Aorta (tissue), 5 donors: ENCODE measurements around the gene ACTN2. TPM values are rescaled to one million over a fixed set of nuclear protein-coding genes. Genes with fewer than 3 reads are reported as not detected.

Experiments used
- ATAC-seq: fragments of 200-7000 bp; cut with Tn5 transposase; one replicate; pipeline ENCODE4 v1.9.1; 2022; ENCODE audit warnings: moderate library complexity; ENCODE audit not compliant: low FRiP score
- DNase-seq, 2 donors: peaks; one replicate each; pipeline ENCODE4 v3.0.0-alpha.2; 2020
- H3K27ac ChIP-seq, 2 donors: one replicate each; pipeline ENCODE4 v1.5.1; 2013; ENCODE audit warnings: low read length in 2 of 2, mild to moderate bottlenecking in 2 of 2, moderate library complexity in 2 of 2, control low read depth in 1 of 2, inconsistent platforms in 1 of 2, low read depth in 1 of 2
- H3K27me3 ChIP-seq, 2 donors: one replicate each; pipeline ENCODE4 v1.6.1; 2013; ENCODE audit warnings: control low read depth in 1 of 2, low read length in 1 of 2, mild to moderate bottlenecking in 1 of 2, moderate library complexity in 1 of 2; ENCODE audit not compliant: insufficient read depth in 2 of 2, control insufficient read depth in 1 of 2
- H3K36me3 ChIP-seq, 2 donors: one replicate each; pipeline ENCODE4 v1.6.1; 2013; ENCODE audit warnings: control low read depth in 1 of 2, low read length in 1 of 2, mild to moderate bottlenecking in 1 of 2; ENCODE audit not compliant: insufficient read depth in 2 of 2, control insufficient read depth in 1 of 2
- H3K4me1 ChIP-seq, 2 donors: one replicate each; pipeline ENCODE4 v1.6.1; 2013; ENCODE audit warnings: low read length in 2 of 2, control low read depth in 1 of 2, mild to moderate bottlenecking in 1 of 2, moderate library complexity in 1 of 2; ENCODE audit not compliant: insufficient read depth in 2 of 2, control insufficient read depth in 1 of 2
- H3K4me3 ChIP-seq, 2 donors: one replicate each; pipeline ENCODE4 v1.5.1; 2013; ENCODE audit warnings: low read length in 2 of 2, control low read depth in 1 of 2, mild to moderate bottlenecking in 1 of 2
- H3K9me3 ChIP-seq: one replicate; pipeline ENCODE4 v1.6.1; 2013; ENCODE audit warnings: mild to moderate bottlenecking, low read length; ENCODE audit not compliant: control insufficient read depth
- WGBS, 2 donors: extraction: QIAGEN DNeasy Blood & Tissue Kit; methylation state at CpG; one replicate each; pipeline ENCODE4 v1.1.7; 2013; 5-methylcytosine and 5-hydroxymethylcytosine counted together
- intact Hi-C, 2 donors: fragments of 100-400 bp; cut with DNase I; formaldehyde crosslinking; loops; one replicate each; pipeline versions ENCODE4 v1.14.2 to v1.15.0; 2022
- polyA plus RNA-seq, 2 donors: library from polyadenylated mRNA; stranded (reverse); fragments of 200-250 nt; gene quantifications; one replicate each; pipeline ENCODE4 v1.2.3, GENCODE V29; 2013
- total RNA-seq, 2 donors: library from RNA; stranded (reverse); fragmentation: NEBNext Ultra II Directional; extraction: Animal tissue kit (Norgen Biotek cat#: 25700); gene quantifications; one replicate each; pipeline ENCODE4 v1.2.1, GENCODE V29; 2021
- donor health status: healthy with polysubstance abuse.
- donor health status: Bipolar disorder and iron deficiency.
- donor health status: DM: no; HTN: no; CAD: no.
- donor health status: DM: no; HTN: no; CAD: no.
- donor health status: DM: yes; HTN: yes; CAD: no.

ACTN2 gene
- total and polyA plus RNA-seq, 4 donors = 3.0 to 40.5 (median 27.9) TPM

DNA sequence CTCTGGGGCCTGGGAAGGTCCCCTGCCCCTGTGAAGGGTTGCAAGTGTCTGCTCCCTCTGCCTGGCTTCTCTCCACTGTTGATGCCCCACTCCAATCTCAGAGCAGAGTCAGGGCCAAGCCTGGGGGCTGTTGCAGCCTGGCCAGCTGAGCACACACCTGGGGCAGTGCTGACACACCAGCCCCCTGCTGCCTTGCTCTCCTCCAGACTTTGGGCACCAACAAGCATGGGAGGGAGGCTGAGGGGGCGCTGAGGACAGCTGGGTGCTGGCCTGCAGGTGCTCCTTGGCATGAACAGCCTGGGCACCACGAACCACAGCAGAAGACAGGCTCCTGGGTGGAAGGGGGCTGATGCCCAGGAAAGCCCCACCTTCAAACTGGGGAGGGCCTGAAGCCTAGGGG, 99.2 kb downstream of the ACTN2 start:
- ATAC-seq (no peak), DNase-seq (no peak)
- Histone ChIP-seq H3K4me1 (no peaks in the 10 kb centered on the region), H3K27me3 (no peaks in the 10 kb centered on the region), H3K27ac (no peak overlapping the region), H3K4me3 (no peak overlapping the region), H3K9me3 (no peaks in the 10 kb centered on the region), H3K36me3 (no peaks in the 10 kb centered on the region)
- intact Hi-C loops = no loop called here
- WGBS, 2 donors = 77 to 81% methylated on average over 2 of the region's 2 CpGs

DNA sequence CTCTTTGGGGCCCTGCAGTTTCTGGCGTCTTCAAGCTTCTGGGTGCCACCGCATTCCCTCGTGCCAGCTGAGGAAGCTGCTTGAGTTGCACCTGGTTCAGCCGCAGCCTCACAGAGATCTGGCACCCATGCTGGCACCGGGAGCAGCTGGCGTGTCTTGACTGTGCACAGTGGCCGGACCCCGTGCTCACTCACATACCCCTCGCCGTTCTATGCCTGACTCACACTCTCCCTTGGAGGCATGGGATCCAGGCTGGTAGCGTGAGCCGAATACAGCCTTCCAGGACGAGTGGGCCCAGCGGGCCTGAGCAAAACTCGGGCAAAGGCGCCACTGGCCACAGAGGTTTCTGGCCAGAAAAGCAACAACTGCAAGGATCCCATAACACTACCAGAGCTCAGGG, 100.2 kb downstream of the ACTN2 start:
- intact Hi-C loops = no loop called here

DNA sequence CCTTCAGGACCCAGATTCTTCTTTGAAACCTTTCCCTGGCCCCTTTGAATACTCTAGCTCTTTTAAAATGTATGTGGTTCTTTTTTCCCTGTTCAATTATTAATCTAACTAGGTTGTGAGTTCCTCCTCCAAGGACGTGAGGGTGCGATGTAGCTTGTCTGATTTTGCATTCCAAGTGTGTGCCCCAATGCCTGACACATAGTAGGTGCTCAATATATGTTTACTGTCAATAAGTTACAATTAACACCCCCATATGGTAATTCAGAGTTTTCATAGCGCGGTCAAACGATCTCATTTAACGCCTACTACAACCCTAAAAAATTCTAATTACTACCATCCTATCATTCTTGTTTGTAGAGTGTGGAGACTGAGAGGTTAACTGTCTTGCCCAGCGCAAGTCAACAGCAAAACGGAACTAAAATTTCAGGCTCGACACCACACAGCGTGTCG, 108.3 kb downstream of the ACTN2 start:
- intact Hi-C loops = no loop called here
- Histone ChIP-seq H3K36me3 (no peaks in the 10 kb centered on the region), H3K27me3 (no peaks in the 10 kb centered on the region), H3K9me3 (no peaks in the 10 kb centered on the region), H3K4me3 (peak overlapping the region in 1 of 2 donors; percentile 37), H3K4me1 (no peaks in the 10 kb centered on the region), H3K27ac (no peak overlapping the region)
- WGBS, 2 donors = 12 to 13% methylated on average over 11 of the region's 11 CpGs
- DNase-seq (no peak), ATAC-seq (no peak)

More for the DNA sequence above, 100.2 kb downstream of the ACTN2 start:
- no peaks in the 10 kb centered on the region for H3K27me3 ChIP-seq
- H3K27ac ChIP-seq = no peak overlapping the region
- ATAC-seq (no peak), DNase-seq (peak in 1 of 2 donors; percentile 46)
- no peaks in the 10 kb centered on the region for H3K4me1 ChIP-seq
- no peaks in the 10 kb centered on the region for H3K9me3 ChIP-seq
- H3K4me3 ChIP-seq = no peak overlapping the region
- 91% methylated on average over 16 of the region's 16 CpGs for WGBS, 2 donors
- H3K36me3 ChIP-seq = no peaks in the 10 kb centered on the region

DNA sequence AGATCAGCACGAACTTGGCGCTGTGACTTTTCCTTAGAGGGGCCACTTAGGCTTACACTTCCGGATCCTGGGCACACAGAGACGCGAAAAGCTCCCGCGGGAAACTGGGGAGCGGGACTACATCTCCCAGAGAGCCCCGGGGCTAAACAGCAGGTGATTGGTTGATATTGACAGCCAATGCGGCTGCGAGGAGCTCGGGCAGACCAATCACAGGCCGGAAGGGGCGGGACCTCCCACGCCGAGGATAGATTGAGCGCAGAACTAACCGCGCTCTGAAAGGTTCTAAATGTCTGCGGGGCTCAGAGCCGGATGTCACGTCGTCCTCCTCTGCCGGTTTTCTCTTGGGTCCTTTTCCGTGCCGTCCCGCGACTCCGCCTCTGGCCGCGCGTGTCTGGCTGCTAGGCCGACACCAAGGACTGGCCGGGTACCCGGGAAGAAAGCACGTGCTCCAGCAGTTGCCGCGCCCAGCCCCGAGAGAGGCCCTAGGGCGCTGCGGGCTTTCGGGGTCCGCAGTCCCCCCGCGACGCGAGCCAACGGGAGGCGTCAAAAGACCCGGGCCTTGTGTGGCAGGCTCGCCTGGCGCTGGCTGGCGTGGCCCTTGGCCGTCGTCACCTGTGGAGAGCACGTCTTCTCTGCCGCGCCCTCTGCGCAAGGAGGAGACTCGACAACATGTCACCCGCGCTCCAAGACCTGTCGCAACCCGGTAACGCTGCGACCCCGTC, 108.9 kb downstream of the ACTN2 start, which contains the start of gene MTR:
Gene MTR (plus strand): TSS at position 258 of the 722 bp plus-strand sequence. CDS start 412 bp downstream, at position 670.
- DNase-seq (peak; percentile 99), ATAC-seq (peak; percentile 99)
- Histone ChIP-seq H3K9me3 (no peaks in the 10 kb centered on the region), H3K4me3 (peak within 1 kb of the TSS; percentile 60 to 94), H3K4me1 (no peaks in the 10 kb centered on the region), H3K27me3 (no peaks in the 10 kb centered on the region), H3K36me3 (no peaks in the 10 kb centered on the region), H3K27ac (peak within 1 kb of the TSS; percentile 70 to 84)
- WGBS, 2 donors = 0% methylated on average over 58 to 67 of the region's 67 CpGs
- intact Hi-C loops = no loop called here

DNA sequence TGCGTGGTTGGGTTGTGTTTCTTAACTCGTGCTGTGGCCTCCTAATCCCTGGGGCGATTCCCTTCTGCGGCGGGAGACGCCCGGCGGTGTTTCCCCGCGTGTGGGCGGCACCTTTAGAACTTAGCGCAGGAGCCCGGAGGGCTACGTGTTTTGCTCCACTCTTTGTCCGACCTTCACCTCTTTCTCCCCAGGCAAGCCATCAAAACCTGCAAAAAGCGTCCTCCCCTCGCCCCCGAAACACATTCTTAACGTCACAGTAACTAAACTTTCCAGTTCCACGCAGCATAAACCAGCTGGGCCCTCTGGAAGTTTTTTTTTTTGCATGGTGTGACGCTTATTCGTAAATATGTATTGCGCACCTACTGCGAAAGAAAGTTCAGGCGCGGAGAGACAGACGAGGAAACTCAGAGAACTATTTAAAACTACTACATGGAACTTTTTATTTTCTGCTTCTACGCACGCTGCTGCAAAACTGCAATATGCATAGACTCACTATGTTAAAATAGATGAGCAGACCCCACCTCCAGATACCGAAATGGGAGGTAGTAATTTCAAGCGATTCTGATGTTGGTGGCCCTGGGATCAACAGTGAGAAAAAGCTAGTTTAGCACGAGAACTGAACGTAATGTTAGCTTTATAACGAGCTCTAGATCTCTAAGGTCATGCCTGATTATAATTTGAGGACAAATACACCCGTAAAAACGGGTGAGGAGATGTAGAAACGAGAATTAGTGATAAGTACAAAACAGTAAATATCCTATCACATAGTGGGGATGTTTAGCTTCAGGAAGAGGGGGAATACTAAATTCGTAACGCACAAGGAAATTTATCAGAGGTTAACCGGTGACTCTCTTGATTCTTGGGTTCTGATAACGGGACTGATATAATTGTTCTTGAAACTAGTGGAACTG, 109.7 kb downstream of the ACTN2 start:
- no peaks in the 10 kb centered on the region for H3K27me3 ChIP-seq
- WGBS, 2 donors = 1% methylated on average over 41 of the region's 41 CpGs
- H3K4me1 ChIP-seq = no peaks in the 10 kb centered on the region
- no peaks in the 10 kb centered on the region for H3K36me3 ChIP-seq
- intact Hi-C loops = no loop called here
- peak overlapping the region; percentile 70 to 84 for H3K27ac ChIP-seq
- H3K9me3 ChIP-seq = no peaks in the 10 kb centered on the region
- no peak for DNase-seq
- H3K4me3 ChIP-seq = peak overlapping the region; percentile 60 to 94
- ATAC-seq = peak; percentile 60

DNA sequence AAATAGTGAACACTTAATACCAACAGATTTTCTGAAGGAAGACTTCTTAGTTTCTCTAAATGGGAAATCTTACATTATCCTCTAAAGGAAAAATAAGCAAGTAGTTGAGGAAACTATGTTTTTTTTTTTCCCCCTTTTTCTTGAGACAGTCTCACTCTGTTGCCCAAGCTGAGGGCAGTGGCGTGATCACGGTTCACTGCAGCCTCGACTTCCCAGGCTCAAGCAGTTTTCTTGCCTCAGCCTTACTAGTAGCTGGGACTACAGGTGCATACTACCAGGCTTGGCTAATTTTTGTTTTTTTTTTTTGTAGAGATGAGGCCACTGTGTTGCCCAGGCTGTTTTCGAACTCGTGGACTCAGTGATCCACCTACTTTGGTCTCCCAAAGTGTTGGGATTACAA, 112.7 kb downstream of the ACTN2 start:
- Histone ChIP-seq H3K9me3 (no peaks in the 10 kb centered on the region), H3K27ac (no peak overlapping the region), H3K4me3 (no peak overlapping the region), H3K4me1 (no peaks in the 10 kb centered on the region), H3K36me3 (no peaks in the 10 kb centered on the region), H3K27me3 (no peaks in the 10 kb centered on the region)
- DNase-seq = no peak
- WGBS, 2 donors = 91 to 94% methylated on average over 5 of the region's 5 CpGs
- no peak for ATAC-seq
- intact Hi-C loops = no loop called here

DNA sequence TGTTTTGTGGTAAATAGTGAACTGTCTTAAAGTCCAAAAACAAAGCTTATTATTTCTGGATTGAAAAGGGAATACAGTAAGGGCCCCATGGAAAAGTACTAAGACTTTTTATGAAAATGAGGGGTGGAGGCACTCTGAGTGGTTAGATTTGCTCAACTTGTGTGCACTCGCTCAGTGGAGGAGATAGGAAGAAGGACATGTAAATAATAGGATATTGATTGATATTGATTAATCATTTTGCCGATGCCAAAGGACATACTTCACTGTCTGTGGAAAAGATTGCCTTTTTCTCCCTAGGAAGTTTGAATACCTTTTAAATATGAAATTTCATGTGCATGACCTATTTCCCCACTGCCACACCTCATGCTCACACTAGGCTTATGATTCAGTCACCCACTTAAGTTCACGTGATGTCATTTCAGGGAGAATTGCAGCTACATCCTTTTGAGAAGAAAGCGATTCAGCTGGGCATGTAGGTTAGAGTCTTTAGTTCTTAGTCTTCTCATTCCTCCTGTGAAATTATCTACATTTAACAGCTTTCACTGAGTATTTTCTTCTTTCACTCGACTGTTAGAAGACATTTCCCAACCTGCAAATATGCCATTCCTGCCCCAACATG, 113.8 kb downstream of the ACTN2 start:
- ATAC-seq (no peak), DNase-seq (no peak)
- Histone ChIP-seq H3K27me3 (no peaks in the 10 kb centered on the region), H3K4me1 (no peaks in the 10 kb centered on the region), H3K27ac (no peak overlapping the region), H3K4me3 (no peak overlapping the region), H3K36me3 (no peaks in the 10 kb centered on the region), H3K9me3 (no peaks in the 10 kb centered on the region)
- WGBS, 2 donors = 76 to 90% methylated on average over 5 of the region's 5 CpGs
- intact Hi-C loops = no loop called here

DNA sequence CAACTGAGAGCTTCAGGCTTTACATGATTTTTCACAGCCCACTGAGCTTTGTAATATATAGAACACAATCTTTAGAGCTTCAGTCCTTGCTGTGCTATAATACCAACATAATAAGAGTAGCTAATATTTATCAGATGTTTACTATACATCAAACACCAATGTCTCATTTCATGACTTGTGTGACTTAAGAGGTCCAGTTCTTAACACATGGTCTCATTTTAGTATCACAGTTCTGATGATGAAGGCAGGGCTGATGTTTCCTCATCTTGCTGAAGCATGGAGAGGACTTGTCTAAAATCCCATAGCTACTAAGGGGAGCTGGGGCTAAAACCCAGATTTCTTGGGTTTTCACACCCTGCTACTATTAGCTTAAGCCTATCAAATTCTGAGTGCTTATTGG, 114.3 kb downstream of the ACTN2 start:
- intact Hi-C loops = no loop called here
- no peaks in the 10 kb centered on the region for H3K4me1 ChIP-seq

More for the DNA sequence above, 114.3 kb downstream of the ACTN2 start:
- Histone ChIP-seq H3K36me3 (no peaks in the 10 kb centered on the region), H3K4me3 (no peak overlapping the region), H3K9me3 (no peaks in the 10 kb centered on the region), H3K27me3 (no peaks in the 10 kb centered on the region), H3K27ac (no peak overlapping the region)
- no peak for ATAC-seq
- no peak for DNase-seq
